ENCODE measurements around the gene ARL16.
A peak's percentile ranks its signal among the peaks of the same experiment; 100 is the strongest.

Gene ARL16

GRCh38 chr17:81694810-81695209, 11.2 kb upstream of the ARL16 start:
- DNase-seq = no peak

GRCh38 chr17:81693509-81694210, 10.1 kb upstream of the ARL16 start:
- no peak for DNase-seq

GRCh38 chr17:81691608-81692007, 8.0 kb upstream of the ARL16 start:
- DNase-seq = no peak

GRCh38 chr17:81691196-81691595, 7.6 kb upstream of the ARL16 start:
- no peak for DNase-seq

- DNase-seq = no peak
Measured at GRCh38 chr17:81690549-81690948, 7.0 kb upstream of the ARL16 start.

GRCh38 chr17:81690066-81690465, 6.5 kb upstream of the ARL16 start:
- no peak for DNase-seq

GRCh38 chr17:81688616-81689015, 5.0 kb upstream of the ARL16 start:
- no peak for DNase-seq

- no peak for DNase-seq
Measured at GRCh38 chr17:81687770-81688541, 4.4 kb upstream of the ARL16 start.

GRCh38 chr17:81686614-81687013, 3.0 kb upstream of the ARL16 start:
- no peak for DNase-seq

GRCh38 chr17:81685108-81685507, 1.5 kb upstream of the ARL16 start:
- DNase-seq = no peak

GRCh38 chr17:81684442-81684911, 880 bp upstream of the ARL16 start:
- no peak for DNase-seq

GRCh38 chr17:81683208-81683583, 401 bp downstream of the ARL16 start:
- DNase-seq = no peak

- DNase-seq = no peak
Measured at GRCh38 chr17:81682565-81683207, 911 bp downstream of the ARL16 start.

GRCh38 chr17:81681672-81682071, 1.9 kb downstream of the ARL16 start:
- DNase-seq = no peak

- DNase-seq = no peak
Measured at GRCh38 chr17:81680150-81680549, 3.4 kb downstream of the ARL16 start.

GRCh38 chr17:81676906-81677305, 6.7 kb downstream of the ARL16 start:
- no peak for DNase-seq

- DNase-seq = peak in 1 of 2 experiments; percentile 9
Measured at GRCh38 chr17:81675515-81676221, 7.9 kb downstream of the ARL16 start.

- DNase-seq = no peak
Measured at GRCh38 chr17:81673561-81674258, 9.9 kb downstream of the ARL16 start.

GRCh38 chr17:81672954-81673353, 10.6 kb downstream of the ARL16 start:
- no peak for DNase-seq

GRCh38 chr17:81672504-81672903, 11.1 kb downstream of the ARL16 start:
- no peak for DNase-seq

- no peak for DNase-seq
Measured at GRCh38 chr17:81667754-81668153, 15.8 kb downstream of the ARL16 start.

GRCh38 chr17:81666342-81667191, 17.0 kb downstream of the ARL16 start, which contains the start of the genes CCDC137 and OXLD1:
Gene CCDC137 (plus strand): TSS chr17:81666737. CDS start chr17:81666767, 30 bp downstream.
Gene OXLD1 (minus strand): TSS chr17:81666605. CDS start chr17:81666577, 28 bp downstream.
- DNase-seq = peak; percentile 73 to 87

Data from NCI-H187 (cell line).